Hepatocyte (in vitro differentiated cells): ENCODE measurements around the gene CNTNAP2. TPM values are rescaled to one million over a fixed set of nuclear protein-coding genes. Genes with fewer than 3 reads are reported as not detected.

Experiments
- DNase-seq: peaks from one replicate; pipeline ENCODE4 v3.0.0-alpha.2; 2016; ENCODE audit warnings: low spot score
- H2AFZ ChIP-seq: fragments of 200-600 bp; sonication (generic); 2 replicates; pipeline ENCODE4 v1.6.0; 2016; ENCODE audit warnings: antibody characterized with exemption, mild to moderate bottlenecking
- H3K27ac ChIP-seq: fragments of 200-600 bp; sonication (generic); 2 replicates; pipeline ENCODE4 v1.5.1; 2016; ENCODE audit warnings: mild to moderate bottlenecking
- H3K27me3 ChIP-seq: fragments of 200-600 bp; sonication (generic); 2 replicates; pipeline ENCODE4 v1.6.1; 2016
- H3K36me3 ChIP-seq: fragments of 200-600 bp; sonication (generic); replicated peaks from 2 replicates; pipeline ENCODE4 v1.5.1; 2016; ENCODE audit warnings: low read depth; ENCODE audit not compliant: insufficient read depth
- H3K4me1 ChIP-seq: fragments of 200-600 bp; sonication (generic); 2 replicates; pipeline ENCODE4 v1.5.1; 2016; ENCODE audit warnings: mild to moderate bottlenecking, moderate library complexity; ENCODE audit not compliant: insufficient read depth
- H3K4me2 ChIP-seq: fragments of 200-600 bp; sonication (generic); 2 replicates; pipeline ENCODE4 v1.6.0; 2016
- H3K4me3 ChIP-seq: fragments of 200-600 bp; sonication (generic); 2 replicates; pipeline ENCODE4 v1.5.1; 2016; ENCODE audit warnings: mild to moderate bottlenecking
- H3K79me2 ChIP-seq: fragments of 200-600 bp; sonication (generic); 2 replicates; pipeline ENCODE4 v1.6.0; 2017; ENCODE audit warnings: mild to moderate bottlenecking
- H3K9me2 ChIP-seq: fragments of 200-600 bp; sonication (generic); replicated peaks from 2 replicates; pipeline ENCODE4 v1.6.0; 2017; ENCODE audit warnings: mild to moderate bottlenecking; ENCODE audit not compliant: insufficient read depth
- H3K9me3 ChIP-seq: fragments of 200-600 bp; sonication (generic); 2 replicates; pipeline ENCODE4 v1.5.1; 2016; ENCODE audit warnings: low read depth, mild to moderate bottlenecking
- H4K20me1 ChIP-seq: fragments of 200-600 bp; sonication (generic); 2 replicates; pipeline ENCODE4 v1.6.0; 2016; ENCODE audit warnings: mild to moderate bottlenecking; ENCODE audit not compliant: insufficient read depth, poor library complexity, severe bottlenecking
- EZH2 ChIP-seq: fragments of 200-600 bp; sonication (generic); IDR thresholded peaks from 2 replicates; pipeline ENCODE4 v1.6.1; 2016; ENCODE audit warnings: antibody characterized with exemption, mild to moderate bottlenecking, borderline replicate concordance
- EZH2phosphoT487 ChIP-seq: fragments of 200-600 bp; sonication (generic); IDR thresholded peaks from one replicate; pipeline ENCODE4 v1.6.1; 2018; ENCODE audit warnings: antibody characterized with exemption, mild to moderate bottlenecking, low read depth, moderate library complexity; ENCODE audit not compliant: unreplicated experiment, severe bottlenecking
- WGBS: methylation state at CpG from one replicate; pipeline ENCODE4 v1.1.6; 2016; ENCODE audit warnings: low lambda C conversion rate; ENCODE audit errors: missing lambda C conversion rate; 5-methylcytosine and 5-hydroxymethylcytosine counted together
- polyA plus RNA-seq: library from polyadenylated mRNA; unstranded; fragments of >200 nt; fragmentation: Nextera tagmentation; extraction: Ambion mirVana; gene quantifications from 2 replicates; pipeline ENCODE4 v1.2.1, GENCODE V29; 2016
- total RNA-seq: library from RNA; depleted of rRNA; stranded (reverse); fragments of >200 nt; gene quantifications from 2 replicates; pipeline ENCODE4 v1.2.3, GENCODE V29; 2014
- TF ChIP-seq, protein P1 (sequence below): fragments of 200-600 bp; sonication (generic); IDR thresholded peaks from 2 replicates; pipeline ENCODE4 v1.5.1; 2016; ENCODE audit warnings: antibody characterized with exemption, mild to moderate bottlenecking; ENCODE audit not compliant: poor library complexity

CNTNAP2 gene
- total and polyA plus RNA-seq, 2 experiments from 2014 or later = 7.5 to 14.7 TPM

DNA sequence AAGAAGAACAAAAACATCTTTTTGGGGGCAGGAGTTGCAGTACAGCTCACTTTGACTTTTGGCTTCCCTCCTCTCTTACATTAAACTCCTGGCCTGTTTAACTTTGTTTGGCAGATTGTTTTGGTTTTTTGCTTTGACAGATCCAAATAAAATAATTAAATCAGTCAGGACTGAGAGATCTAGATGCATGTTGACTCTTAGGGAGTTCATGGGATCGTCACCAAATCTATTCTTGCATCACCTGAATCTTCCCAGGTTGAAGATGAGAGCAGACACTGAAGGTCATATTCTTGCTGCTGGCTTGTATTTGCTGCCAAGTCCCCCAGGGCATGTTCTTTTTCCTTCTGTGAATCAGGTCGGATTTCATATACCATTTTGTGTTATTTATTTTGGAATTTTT is 759.4 kb downstream of the CNTNAP2 start:
- Histone ChIP-seq H3K4me1 (no peaks in the 10 kb centered on the region), H3K27me3 (no peaks in the 10 kb centered on the region), H2AFZ (no peak overlapping the region), H3K4me3 (no peak overlapping the region), H3K36me3 (no peaks in the 10 kb centered on the region), H3K27ac (no peak overlapping the region), H3K4me2 (no peak overlapping the region), H3K79me2 (no peaks in the 10 kb centered on the region), H3K9me2 (no peaks in the 10 kb centered on the region), H4K20me1 (no peaks in the 10 kb centered on the region), H3K9me3 (no peaks in the 10 kb centered on the region)
- 74% methylated on average over 2 of the region's 2 CpGs for WGBS
- TF ChIP-seq, protein P1, sequence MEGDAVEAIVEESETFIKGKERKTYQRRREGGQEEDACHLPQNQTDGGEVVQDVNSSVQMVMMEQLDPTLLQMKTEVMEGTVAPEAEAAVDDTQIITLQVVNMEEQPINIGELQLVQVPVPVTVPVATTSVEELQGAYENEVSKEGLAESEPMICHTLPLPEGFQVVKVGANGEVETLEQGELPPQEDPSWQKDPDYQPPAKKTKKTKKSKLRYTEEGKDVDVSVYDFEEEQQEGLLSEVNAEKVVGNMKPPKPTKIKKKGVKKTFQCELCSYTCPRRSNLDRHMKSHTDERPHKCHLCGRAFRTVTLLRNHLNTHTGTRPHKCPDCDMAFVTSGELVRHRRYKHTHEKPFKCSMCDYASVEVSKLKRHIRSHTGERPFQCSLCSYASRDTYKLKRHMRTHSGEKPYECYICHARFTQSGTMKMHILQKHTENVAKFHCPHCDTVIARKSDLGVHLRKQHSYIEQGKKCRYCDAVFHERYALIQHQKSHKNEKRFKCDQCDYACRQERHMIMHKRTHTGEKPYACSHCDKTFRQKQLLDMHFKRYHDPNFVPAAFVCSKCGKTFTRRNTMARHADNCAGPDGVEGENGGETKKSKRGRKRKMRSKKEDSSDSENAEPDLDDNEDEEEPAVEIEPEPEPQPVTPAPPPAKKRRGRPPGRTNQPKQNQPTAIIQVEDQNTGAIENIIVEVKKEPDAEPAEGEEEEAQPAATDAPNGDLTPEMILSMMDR = no peak
- TF ChIP-seq EZH2 = no peak
- no peak for TF ChIP-seq EZH2phosphoT487
- no peak for DNase-seq

DNA sequence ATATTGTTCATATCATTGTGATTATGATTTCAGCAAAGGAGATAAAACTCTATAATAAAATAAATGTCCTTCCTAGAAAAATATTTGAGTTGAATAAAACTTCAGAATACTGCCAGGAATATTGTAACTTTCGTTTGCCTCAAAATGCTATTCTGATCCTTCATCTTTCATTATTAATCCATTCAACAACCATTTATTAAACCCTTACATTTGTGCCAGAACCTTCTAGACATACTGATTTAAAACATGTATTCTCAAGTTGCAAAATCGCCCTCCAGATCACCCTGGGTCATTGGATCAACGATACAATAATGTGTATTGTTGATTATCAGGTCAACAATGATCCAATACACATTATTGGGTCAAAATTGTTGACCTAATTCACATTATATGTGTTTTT is 759.8 kb downstream of the CNTNAP2 start:
- no peaks in the 10 kb centered on the region for H3K9me3 ChIP-seq
- 79% methylated on average over 3 of the region's 3 CpGs for WGBS
- DNase-seq = no peak
- H3K4me3 ChIP-seq = no peak overlapping the region
- no peak overlapping the region for H3K27ac ChIP-seq
- no peaks in the 10 kb centered on the region for H3K4me1 ChIP-seq
- H3K27me3 ChIP-seq = no peaks in the 10 kb centered on the region
- no peaks in the 10 kb centered on the region for H3K79me2 ChIP-seq
- H3K9me2 ChIP-seq = no peaks in the 10 kb centered on the region
- H3K4me2 ChIP-seq = no peak overlapping the region
- H4K20me1 ChIP-seq = no peaks in the 10 kb centered on the region
- no peak overlapping the region for H2AFZ ChIP-seq
- TF ChIP-seq EZH2phosphoT487 = no peak
- TF ChIP-seq EZH2 = no peak
- TF ChIP-seq, protein P1 = no peak
- H3K36me3 ChIP-seq = no peaks in the 10 kb centered on the region

DNA sequence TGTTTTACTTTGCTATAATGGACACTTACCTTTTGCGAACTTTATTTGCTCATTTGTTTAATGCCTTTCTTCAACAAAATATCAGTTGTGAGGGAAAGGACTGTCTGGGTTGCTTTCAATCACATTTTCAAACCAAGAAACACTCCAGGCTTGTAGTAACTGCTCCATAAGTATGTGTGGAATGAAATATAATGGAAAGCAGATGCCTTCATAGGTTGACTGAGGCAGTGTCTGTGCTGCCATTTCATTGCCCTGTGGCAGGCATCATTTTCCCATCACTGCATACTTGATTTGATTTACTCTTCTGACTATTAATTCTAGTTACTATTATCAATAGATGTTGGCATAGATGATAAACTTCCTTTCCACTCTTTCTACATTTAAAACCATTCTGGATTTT is 762.3 kb downstream of the CNTNAP2 start:
- Histone ChIP-seq H2AFZ (no peak overlapping the region), H3K4me1 (no peaks in the 10 kb centered on the region), H3K79me2 (no peaks in the 10 kb centered on the region), H3K27ac (no peak overlapping the region), H3K36me3 (no peaks in the 10 kb centered on the region), H4K20me1 (no peaks in the 10 kb centered on the region), H3K4me2 (no peak overlapping the region), H3K4me3 (no peak overlapping the region), H3K27me3 (no peaks in the 10 kb centered on the region), H3K9me2 (no peaks in the 10 kb centered on the region), H3K9me3 (no peaks in the 10 kb centered on the region)
- WGBS = 100% methylated on average over 1 of the region's 1 CpG
- TF ChIP-seq, protein P1 = no peak
- TF ChIP-seq EZH2 (no peak), EZH2phosphoT487 (no peak)
- DNase-seq = no peak

DNA sequence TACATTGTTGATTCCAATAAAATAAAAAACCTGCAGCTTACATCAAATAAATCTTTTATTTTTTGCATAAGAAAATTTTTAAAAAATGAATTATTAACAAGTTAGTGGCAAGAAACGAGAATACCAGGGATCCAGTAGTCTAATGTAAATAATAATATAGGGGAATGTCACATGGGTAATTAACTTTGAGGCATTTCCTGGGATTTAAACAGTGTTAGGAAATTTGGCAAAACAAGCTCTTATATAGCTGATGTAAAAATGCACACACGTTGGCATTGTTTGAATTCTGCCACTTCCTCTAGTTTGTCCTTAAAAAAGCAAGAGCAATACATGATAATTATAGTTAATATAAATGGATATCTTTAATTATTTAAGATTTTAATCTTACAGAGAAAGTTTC is 768.6 kb downstream of the CNTNAP2 start:
- 71% methylated on average over 2 of the region's 2 CpGs for WGBS
- DNase-seq = no peak
- Histone ChIP-seq H2AFZ (no peak overlapping the region), H3K9me3 (no peaks in the 10 kb centered on the region), H3K79me2 (no peaks in the 10 kb centered on the region), H3K9me2 (no peaks in the 10 kb centered on the region), H3K4me2 (no peak overlapping the region), H3K27ac (no peak overlapping the region), H3K27me3 (no peaks in the 10 kb centered on the region), H4K20me1 (no peaks in the 10 kb centered on the region), H3K4me3 (no peak overlapping the region), H3K36me3 (no peaks in the 10 kb centered on the region), H3K4me1 (no peaks in the 10 kb centered on the region)
- TF ChIP-seq, protein P1 = no peak
- TF ChIP-seq EZH2 (no peak), EZH2phosphoT487 (no peak)
